OCI-LY3 (cell line): ENCODE data around the gene CHL1.
A peak's percentile ranks its signal among the peaks of the same experiment; 100 is the strongest.

ENCODE experiments used
- H2AFZ ChIP-seq: fragments of 200-600, 300-600 bp; shearing (Covaris generic); 2 replicates; pipeline ENCODE4 v1.6.0; 2014; ENCODE audit warnings: antibody characterized with exemption, low read depth, low read length
- H3K27ac ChIP-seq: fragments of 200-600, 300-600 bp; sonication (generic); 2 replicates; pipeline ENCODE4 v1.5.1; 2014; ENCODE audit warnings: mild to moderate bottlenecking, low read length, moderate library complexity, mixed read lengths
- H3K27me3 ChIP-seq: fragments of 200-600, 300-600 bp; sonication (generic); 2 replicates; pipeline ENCODE4 v1.6.1; 2014; ENCODE audit warnings: low read depth, low read length, mixed read lengths
- H3K36me3 ChIP-seq: fragments of 200-600, 300-600 bp; sonication (generic); replicated peaks from 2 replicates; pipeline ENCODE3; 2014; ENCODE audit warnings: low read depth, low read length, mixed read lengths
- H3K4me1 ChIP-seq: fragments of 300-600, 200-600 bp; sonication (generic); 2 replicates; pipeline ENCODE4 v1.6.1; 2014; ENCODE audit warnings: low read length, mixed read lengths
- H3K4me2 ChIP-seq: fragments of 200-600, 300-600 bp; sonication (generic); 2 replicates; pipeline ENCODE4 v1.6.1; 2014; ENCODE audit warnings: low read length, mixed read lengths
- H3K4me3 ChIP-seq: fragments of 300-600, 200-600 bp; sonication (generic); 2 replicates; pipeline ENCODE4 v1.5.1; 2014; ENCODE audit warnings: antibody characterized with exemption, mild to moderate bottlenecking, low read length, moderate library complexity
- H3K79me2 ChIP-seq: fragments of 300-600, 200-600 bp; shearing (Covaris generic); 2 replicates; pipeline ENCODE4 v1.6.1; 2014; ENCODE audit warnings: mild to moderate bottlenecking, low read length, mixed read lengths
- H3K9ac ChIP-seq: fragments of 300-600, 200-600 bp; shearing (Covaris generic); 2 replicates; pipeline ENCODE4 v1.6.0; 2014; ENCODE audit warnings: mild to moderate bottlenecking, low read length, moderate library complexity
- H3K9me3 ChIP-seq: fragments of 200-600, 300-600 bp; shearing (Covaris generic); 2 replicates; pipeline ENCODE4 v1.6.1; 2014; ENCODE audit warnings: low read length, mixed read lengths; ENCODE audit not compliant: insufficient read depth
- H4K20me1 ChIP-seq: fragments of 200-600, 300-600 bp; sonication (generic); 2 replicates; pipeline ENCODE4 v1.6.1; 2016; ENCODE audit warnings: low read length, mixed read lengths; ENCODE audit not compliant: insufficient read depth
- EZH2phosphoT487 ChIP-seq: fragments of 200-600 bp; shearing (Covaris generic); IDR thresholded peaks from 2 replicates; pipeline ENCODE4 v1.6.1; 2018; ENCODE audit warnings: antibody characterized with exemption, mixed run types, low read depth
- TF ChIP-seq, protein P1 (sequence below): fragments of 200-600, 300-600 bp; sonication (generic); IDR thresholded peaks from 2 replicates; pipeline ENCODE4 v1.5.1; 2014; ENCODE audit warnings: antibody characterized with exemption, low read length, low read depth

Gene CHL1

DNA sequence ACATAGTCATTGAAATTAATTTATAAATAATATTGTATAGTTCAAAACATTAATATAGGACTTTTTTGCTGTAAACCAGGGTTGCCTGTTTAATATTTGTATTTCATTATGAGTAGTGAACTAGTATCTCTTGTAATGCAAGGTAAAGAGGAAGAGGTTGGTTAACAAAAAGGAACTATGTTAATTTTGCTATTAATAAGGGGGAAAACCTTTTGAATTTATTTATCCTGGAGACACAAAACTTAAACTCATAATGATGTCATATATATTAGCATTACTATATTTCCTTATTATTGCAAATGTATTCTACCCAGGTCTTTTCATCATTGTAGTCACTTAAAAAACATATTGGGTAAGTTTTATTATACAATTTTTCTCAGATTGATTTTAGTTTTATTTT is 94.5 kb downstream of the CHL1 start:
- TF ChIP-seq, protein P1, sequence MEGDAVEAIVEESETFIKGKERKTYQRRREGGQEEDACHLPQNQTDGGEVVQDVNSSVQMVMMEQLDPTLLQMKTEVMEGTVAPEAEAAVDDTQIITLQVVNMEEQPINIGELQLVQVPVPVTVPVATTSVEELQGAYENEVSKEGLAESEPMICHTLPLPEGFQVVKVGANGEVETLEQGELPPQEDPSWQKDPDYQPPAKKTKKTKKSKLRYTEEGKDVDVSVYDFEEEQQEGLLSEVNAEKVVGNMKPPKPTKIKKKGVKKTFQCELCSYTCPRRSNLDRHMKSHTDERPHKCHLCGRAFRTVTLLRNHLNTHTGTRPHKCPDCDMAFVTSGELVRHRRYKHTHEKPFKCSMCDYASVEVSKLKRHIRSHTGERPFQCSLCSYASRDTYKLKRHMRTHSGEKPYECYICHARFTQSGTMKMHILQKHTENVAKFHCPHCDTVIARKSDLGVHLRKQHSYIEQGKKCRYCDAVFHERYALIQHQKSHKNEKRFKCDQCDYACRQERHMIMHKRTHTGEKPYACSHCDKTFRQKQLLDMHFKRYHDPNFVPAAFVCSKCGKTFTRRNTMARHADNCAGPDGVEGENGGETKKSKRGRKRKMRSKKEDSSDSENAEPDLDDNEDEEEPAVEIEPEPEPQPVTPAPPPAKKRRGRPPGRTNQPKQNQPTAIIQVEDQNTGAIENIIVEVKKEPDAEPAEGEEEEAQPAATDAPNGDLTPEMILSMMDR = no peak
- TF ChIP-seq EZH2phosphoT487 = no peak
- H3K4me2 ChIP-seq = peak overlapping the region; percentile 68

DNA sequence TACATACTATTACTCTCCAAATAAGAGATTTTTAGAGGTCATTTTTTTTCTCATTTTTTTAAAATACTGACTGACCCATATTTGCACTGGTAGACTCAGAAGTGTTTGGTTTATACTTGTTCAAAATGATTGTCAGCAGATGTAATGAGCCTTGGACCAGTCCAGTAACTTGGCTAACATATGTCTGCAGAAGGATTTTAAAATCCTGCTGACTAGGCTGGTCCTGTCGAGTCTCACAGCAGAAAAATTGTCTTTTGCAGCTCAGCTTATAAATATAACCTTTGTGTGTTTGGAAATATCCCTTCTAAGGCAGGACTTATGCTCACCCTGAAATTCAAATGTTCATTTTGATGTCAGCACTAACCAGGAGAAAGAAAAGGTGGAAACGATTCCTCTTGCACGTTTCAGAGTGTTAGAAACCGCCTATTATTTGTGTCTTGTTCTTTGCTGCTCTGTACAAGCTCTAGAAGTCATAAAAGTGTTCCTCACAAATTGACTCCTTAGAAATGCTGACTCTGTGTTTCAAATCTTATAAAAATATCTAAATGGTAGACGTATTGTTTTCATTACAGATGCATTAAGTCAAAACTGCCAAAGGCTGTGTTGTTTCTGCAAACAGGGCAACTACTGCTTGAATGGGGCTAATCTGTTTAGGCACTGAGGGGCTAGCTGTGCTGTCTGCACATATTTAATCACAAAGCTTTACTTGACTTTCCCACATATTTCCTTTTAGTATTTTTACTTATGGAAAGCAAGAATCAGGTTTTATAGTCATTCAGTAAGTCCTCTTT is 95.3 kb downstream of the CHL1 start:
- TF ChIP-seq, protein P1 = no peak
- no peak for TF ChIP-seq EZH2phosphoT487
- H2AFZ ChIP-seq = 0 out of 2 replicates have a peak overlapping the region, but pooled peaks have one; percentile 44
- peak overlapping the region; percentile 33 for H3K4me2 ChIP-seq
- peaks cover 41% of the 10 kb centered on the region for H3K4me1 ChIP-seq
- H4K20me1 ChIP-seq = no peaks in the 10 kb centered on the region
- H3K9ac ChIP-seq = peak overlapping the region; percentile 18; the same call in 1 of the 2 replicates
- no peaks in the 10 kb centered on the region for H3K79me2 ChIP-seq
- H3K36me3 ChIP-seq = no peaks in the 10 kb centered on the region
- 0 out of 2 replicates have a peak overlapping the region, but pooled peaks have one; percentile 8 for H3K4me3 ChIP-seq
- no peaks in the 10 kb centered on the region for H3K9me3 ChIP-seq
- no peaks in the 10 kb centered on the region for H3K27me3 ChIP-seq
- H3K27ac ChIP-seq = peak overlapping the region; percentile 16; the same call in 1 of the 2 replicates

More for the DNA sequence above, 94.5 kb downstream of the CHL1 start:
- H3K9me3 ChIP-seq = no peaks in the 10 kb centered on the region
- no peaks in the 10 kb centered on the region for H3K36me3 ChIP-seq
- H3K4me3 ChIP-seq = no peak overlapping the region
- H3K27me3 ChIP-seq = no peaks in the 10 kb centered on the region
- H3K9ac ChIP-seq = no peak overlapping the region
- H4K20me1 ChIP-seq = no peaks in the 10 kb centered on the region
- H3K79me2 ChIP-seq = no peaks in the 10 kb centered on the region
- no peak overlapping the region for H2AFZ ChIP-seq
- peak overlapping the region; percentile 81 for H3K27ac ChIP-seq
- H3K4me1 ChIP-seq = peaks cover 41% of the 10 kb centered on the region

DNA sequence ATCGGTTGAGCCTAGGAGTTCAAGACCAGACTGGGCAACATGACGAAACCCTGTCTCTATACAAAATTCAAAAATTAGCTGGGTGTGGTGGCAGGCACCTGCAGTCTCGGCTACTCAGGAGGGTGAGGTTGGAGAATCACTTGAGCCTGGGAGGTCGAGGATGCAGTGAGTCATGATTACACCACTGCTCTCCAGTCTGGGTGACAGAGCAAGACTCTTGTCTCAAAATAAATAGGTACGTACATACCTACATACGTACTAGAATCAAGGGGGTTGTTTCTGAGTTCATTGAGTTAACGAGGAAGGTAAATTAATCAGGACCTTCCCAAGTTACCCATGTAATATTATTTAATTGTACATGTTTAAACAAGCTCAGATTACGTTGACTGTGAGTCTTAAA is 97.5 kb downstream of the CHL1 start:
- no peaks in the 10 kb centered on the region for H3K9me3 ChIP-seq
- no peak overlapping the region for H3K4me2 ChIP-seq
- TF ChIP-seq, protein P1 = no peak
- TF ChIP-seq EZH2phosphoT487 = no peak
- peaks cover 35% of the 10 kb centered on the region for H3K4me1 ChIP-seq
- H3K79me2 ChIP-seq = no peaks in the 10 kb centered on the region
- H3K9ac ChIP-seq = no peak overlapping the region
- H3K4me3 ChIP-seq = no peak overlapping the region
- H3K27me3 ChIP-seq = no peaks in the 10 kb centered on the region
- no peaks in the 10 kb centered on the region for H3K36me3 ChIP-seq
- H3K27ac ChIP-seq = no peak overlapping the region
- H2AFZ ChIP-seq = no peak overlapping the region
- H4K20me1 ChIP-seq = no peaks in the 10 kb centered on the region

DNA sequence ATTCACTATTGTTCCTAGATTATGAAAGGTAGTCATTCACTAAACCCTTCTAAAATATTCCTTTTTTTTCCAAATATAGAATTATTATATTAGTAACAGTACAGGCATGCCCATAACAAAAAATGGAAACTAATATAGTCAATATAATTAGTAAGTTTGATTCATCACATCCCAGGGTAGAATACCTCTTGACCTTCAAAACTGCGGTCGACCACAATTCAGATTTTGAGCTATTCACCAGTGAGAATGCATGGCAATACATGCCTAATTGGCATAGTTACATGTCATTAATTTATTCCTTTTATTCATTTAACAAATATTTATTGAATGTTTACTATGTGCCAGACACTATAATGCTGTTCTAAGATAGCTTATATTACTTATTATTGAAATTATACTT is 98.0 kb downstream of the CHL1 start:
- no peaks in the 10 kb centered on the region for H3K9me3 ChIP-seq
- H3K27me3 ChIP-seq = no peaks in the 10 kb centered on the region
- no peak overlapping the region for H2AFZ ChIP-seq
- no peak for TF ChIP-seq EZH2phosphoT487
- TF ChIP-seq, protein P1 = no peak
- H3K4me3 ChIP-seq = no peak overlapping the region
- H3K36me3 ChIP-seq = no peaks in the 10 kb centered on the region
- no peak overlapping the region for H3K9ac ChIP-seq
- no peak overlapping the region for H3K4me2 ChIP-seq
- H3K4me1 ChIP-seq = peaks cover 31% of the 10 kb centered on the region
- no peaks in the 10 kb centered on the region for H4K20me1 ChIP-seq
- no peaks in the 10 kb centered on the region for H3K79me2 ChIP-seq
- H3K27ac ChIP-seq = no peak overlapping the region
